Thyroid gland (tissue), 4 donors: ENCODE data around the gene CCDC183. TPM values are rescaled to one million over a fixed set of nuclear protein-coding genes. Genes with fewer than 3 reads are reported as not detected.

Source experiments
- DNase-seq, 2 donors: peaks; one replicate each; pipeline ENCODE4 v3.0.0-alpha.2; 2019
- H3K27ac ChIP-seq, 3 donors: fragments of 200-600 bp; sonication (generic); 1 replicate in 2 of 3; 2 replicates in 1 of 3; pipeline ENCODE4 v1.5.1; 2016 to 2019; ENCODE audit warnings: mild to moderate bottlenecking in 1 of 3, moderate library complexity in 1 of 3
- H3K27me3 ChIP-seq: fragments of 200-600 bp; sonication (generic); one replicate; pipeline ENCODE4 v1.5.1; 2019
- H3K36me3 ChIP-seq, 2 donors: fragments of 200-600 bp; sonication (generic); one replicate each; pipeline ENCODE4 v1.5.1; 2016 to 2019
- H3K4me1 ChIP-seq, 2 donors: fragments of 200-600 bp; sonication (generic); one replicate each; pipeline ENCODE4 v1.5.1; 2017 to 2019
- H3K4me3 ChIP-seq, 3 donors: fragments of 200-600 bp; sonication (generic); replicated peaks in 1 of 3; 1 replicate in 2 of 3; 2 replicates in 1 of 3; pipeline ENCODE4 v1.5.1; 2016; ENCODE audit warnings: mild to moderate bottlenecking in 1 of 3
- H3K9me3 ChIP-seq: fragments of 200-600 bp; sonication (generic); one replicate; pipeline ENCODE4 v1.5.1; 2017
- POLR2A ChIP-seq, 2 donors: fragments of 450-650 bp; IDR thresholded peaks; one replicate each; pipeline ENCODE4 v1.6.1; 2017; ENCODE audit warnings: antibody characterized with exemption in 2 of 2, mild to moderate bottlenecking in 2 of 2, moderate library complexity in 1 of 2
- WGBS, 2 donors: methylation state at CpG; one replicate each; pipeline ENCODE4 v1.1.5; 2017; 5-methylcytosine and 5-hydroxymethylcytosine counted together
- intact Hi-C: fragments of 100-400 bp; cut with DNase I; formaldehyde crosslinking; loops from one replicate; pipeline ENCODE4 v1.15.1; 2023
- total RNA-seq, 4 donors: library from RNA; depleted of rRNA; stranded (reverse); fragments of >200 nt; gene quantifications; one replicate each; pipeline ENCODE4 v1.2.3, GENCODE V29; 2016
- TF ChIP-seq, protein P1 (sequence below), 6 experiments: fragments of 200-600 bp in 3 of 6; fragments of 450-650 bp in 3 of 6; sonication (generic) in 3 of 6; IDR thresholded peaks; one replicate each; pipeline ENCODE4 v1.5.1; 2016 to 2019; ENCODE audit warnings: antibody characterized with exemption in 6 of 6, mild to moderate bottlenecking in 2 of 6, inconsistent platforms in 1 of 6, moderate library complexity in 1 of 6

Gene CCDC183
- total RNA-seq, 4 donors from 2014 or later = 1.3 to 4.6 (median 2.8) TPM

DNA sequence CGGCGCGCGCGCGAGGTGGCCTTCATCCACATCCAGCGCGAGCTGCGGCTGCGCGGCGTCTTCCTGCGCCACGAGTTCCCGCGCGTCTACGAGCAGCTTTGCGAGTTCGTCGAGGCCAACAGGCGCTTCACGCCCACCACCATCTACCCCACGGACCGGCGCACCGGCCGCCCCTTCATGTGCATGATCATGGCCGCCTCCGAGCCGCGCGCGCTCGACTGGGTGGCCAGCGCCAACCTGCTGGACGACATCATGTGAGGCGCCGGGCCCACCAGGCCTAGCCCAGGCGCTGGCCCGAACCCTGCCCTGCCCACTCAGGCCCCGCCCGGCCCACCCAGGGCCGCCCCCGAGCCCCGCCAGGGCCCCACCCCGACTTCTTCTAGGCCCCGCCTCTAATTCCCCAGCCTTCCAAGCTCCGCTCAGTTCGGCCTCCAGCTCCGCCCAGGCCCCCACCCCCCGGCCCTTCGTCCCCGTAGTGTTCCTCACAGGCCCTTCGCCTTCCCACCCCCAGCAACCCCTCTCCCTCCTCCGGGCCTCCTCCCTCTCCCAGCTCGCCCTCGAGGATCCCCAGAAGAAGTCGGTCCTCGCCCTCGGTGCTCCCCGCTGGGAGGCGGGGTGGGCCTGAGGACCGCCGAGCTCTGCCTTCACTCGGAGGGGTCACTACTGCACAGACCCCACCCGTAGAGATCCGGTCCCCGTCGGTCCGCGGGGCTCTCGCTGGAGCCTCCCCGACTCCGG, 51.1 kb downstream of the CCDC183 start:
- TF ChIP-seq POLR2A (IDR thresholded peaks at IDR 0.05) = no peak
- TF ChIP-seq, protein P1, sequence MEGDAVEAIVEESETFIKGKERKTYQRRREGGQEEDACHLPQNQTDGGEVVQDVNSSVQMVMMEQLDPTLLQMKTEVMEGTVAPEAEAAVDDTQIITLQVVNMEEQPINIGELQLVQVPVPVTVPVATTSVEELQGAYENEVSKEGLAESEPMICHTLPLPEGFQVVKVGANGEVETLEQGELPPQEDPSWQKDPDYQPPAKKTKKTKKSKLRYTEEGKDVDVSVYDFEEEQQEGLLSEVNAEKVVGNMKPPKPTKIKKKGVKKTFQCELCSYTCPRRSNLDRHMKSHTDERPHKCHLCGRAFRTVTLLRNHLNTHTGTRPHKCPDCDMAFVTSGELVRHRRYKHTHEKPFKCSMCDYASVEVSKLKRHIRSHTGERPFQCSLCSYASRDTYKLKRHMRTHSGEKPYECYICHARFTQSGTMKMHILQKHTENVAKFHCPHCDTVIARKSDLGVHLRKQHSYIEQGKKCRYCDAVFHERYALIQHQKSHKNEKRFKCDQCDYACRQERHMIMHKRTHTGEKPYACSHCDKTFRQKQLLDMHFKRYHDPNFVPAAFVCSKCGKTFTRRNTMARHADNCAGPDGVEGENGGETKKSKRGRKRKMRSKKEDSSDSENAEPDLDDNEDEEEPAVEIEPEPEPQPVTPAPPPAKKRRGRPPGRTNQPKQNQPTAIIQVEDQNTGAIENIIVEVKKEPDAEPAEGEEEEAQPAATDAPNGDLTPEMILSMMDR (IDR thresholded peaks at IDR 0.05) = no peak
- intact Hi-C loops = loop anchor here (5.0 to 10.0 kb wide), 2 partner anchors 95 to 188 kb away; partner anchors contain the start of genes FBXW5 and FUT7
- Histone ChIP-seq H3K27me3 (no peaks in the 10 kb centered on the region), H3K27ac (peak overlapping the region in 2 of 3 donors; percentile 84 to 88), H3K4me1 (peaks cover 35 to 52% of the 10 kb centered on the region in 2 donors), H3K36me3 (peaks cover 7 to 10% of the 10 kb centered on the region in 2 donors), H3K4me3 (peak overlapping the region in 2 of 3 donors; percentile 54 to 75), H3K9me3 (no peaks in the 10 kb centered on the region)
- 4% methylated on average over 24 of the region's 75 CpGs; no CpG with 5 or more reads in 1 of the 2 donors for WGBS, 2 donors
- peak; percentile 42 to 52 for DNase-seq

DNA sequence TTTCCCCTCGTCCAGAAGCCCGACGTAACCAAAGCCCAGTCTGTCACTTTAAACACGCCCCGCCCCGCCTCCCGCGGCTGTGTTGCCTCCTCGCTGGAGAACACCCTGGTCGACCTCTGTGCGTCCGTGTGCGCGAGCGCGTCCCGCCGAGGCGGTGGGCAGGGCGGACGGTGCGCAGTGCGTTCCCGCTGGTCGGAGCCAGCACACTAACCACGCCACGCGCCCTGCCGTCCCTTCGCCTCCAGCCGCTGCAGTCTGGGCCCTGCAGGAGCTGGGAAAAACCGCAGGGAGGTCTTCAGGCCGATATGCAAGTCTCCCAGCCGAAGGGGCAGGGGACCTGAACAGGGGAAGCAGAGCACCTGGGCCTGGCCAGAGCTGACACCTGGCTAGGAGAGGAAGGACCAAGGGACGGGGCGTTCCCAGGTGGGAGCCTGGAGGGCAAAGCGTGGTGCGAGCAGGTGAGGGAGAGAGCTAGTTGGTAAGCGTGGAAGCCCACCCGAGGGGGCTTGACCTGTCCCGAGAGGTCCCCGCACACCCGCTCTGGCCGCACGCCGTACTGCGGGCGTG, 51.8 kb downstream of the CCDC183 start:
- intact Hi-C loops = loop anchor here (5.0 to 10.0 kb wide), 2 partner anchors 94 to 187 kb away; partner anchors contain the start of genes FBXW5 and FUT7

DNA sequence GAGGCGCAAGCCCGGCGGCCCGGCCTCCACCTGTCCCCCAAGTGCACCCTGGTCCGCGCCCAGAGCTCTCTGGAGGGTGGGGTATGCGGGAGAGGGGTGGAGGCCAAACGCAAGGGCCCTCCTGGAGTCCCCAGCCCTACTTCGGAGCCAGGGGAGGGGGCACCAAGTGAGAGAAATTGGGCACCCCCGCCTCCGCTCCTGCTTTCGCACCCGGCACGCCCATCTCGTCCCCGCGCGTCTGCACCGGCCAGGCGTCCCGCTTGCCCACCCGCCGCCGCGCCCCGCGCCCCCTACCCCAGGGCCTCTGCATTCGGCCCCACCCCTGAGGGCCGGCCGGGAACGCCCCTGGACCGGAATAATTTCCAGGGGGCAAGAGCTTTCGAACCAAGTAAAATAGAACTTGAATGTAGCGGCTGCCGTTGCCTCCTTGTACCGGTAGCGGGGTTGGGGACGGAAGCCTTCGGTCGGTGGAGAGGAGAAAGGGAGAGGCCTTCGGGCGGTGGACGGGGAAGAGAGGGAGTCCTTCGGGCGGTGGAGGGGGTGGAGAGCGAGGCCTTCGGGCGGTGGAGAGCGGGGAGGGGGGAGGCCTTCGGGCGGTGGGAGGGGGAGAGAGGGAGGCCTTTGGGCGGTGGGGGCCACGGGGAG, 52.4 kb downstream of the CCDC183 start:
- DNase-seq = peak; percentile 31 to 54
- Histone ChIP-seq H3K27ac (peak overlapping the region; percentile 79 to 88 (median 84)), H3K36me3 (peaks cover 7 to 10% of the 10 kb centered on the region in 2 donors), H3K4me3 (peak overlapping the region; percentile 54 to 79 (median 75)), H3K27me3 (no peaks in the 10 kb centered on the region), H3K4me1 (peaks cover 23 to 40% of the 10 kb centered on the region in 2 donors), H3K9me3 (no peaks in the 10 kb centered on the region)
- no peak for TF ChIP-seq POLR2A (IDR thresholded peaks at IDR 0.05)
- TF ChIP-seq, protein P1 (IDR thresholded peaks at IDR 0.05) = no peak
- intact Hi-C loops = loop anchor here (5.0 to 10.0 kb wide), 2 partner anchors 94 to 186 kb away; partner anchors contain the start of genes FBXW5 and FUT7
- WGBS, 2 donors = 1 to 3% methylated on average over 30 of the region's 53 CpGs

More for the DNA sequence above, 51.8 kb downstream of the CCDC183 start:
- Histone ChIP-seq H3K27ac (peak overlapping the region; percentile 79 to 88 (median 84)), H3K36me3 (peaks cover 7 to 10% of the 10 kb centered on the region in 2 donors), H3K4me3 (peak overlapping the region; percentile 54 to 79 (median 75)), H3K27me3 (no peaks in the 10 kb centered on the region), H3K9me3 (no peaks in the 10 kb centered on the region), H3K4me1 (peaks cover 29 to 46% of the 10 kb centered on the region in 2 donors)
- peak in 1 of 2 donors; percentile 82 for TF ChIP-seq POLR2A (IDR thresholded peaks at IDR 0.05)
- TF ChIP-seq, protein P1 (IDR thresholded peaks at IDR 0.05) = no peak
- peak; percentile 89 to 91 for DNase-seq
- 1 to 2% methylated on average over 12 to 35 of the region's 48 CpGs for WGBS, 2 donors

DNA sequence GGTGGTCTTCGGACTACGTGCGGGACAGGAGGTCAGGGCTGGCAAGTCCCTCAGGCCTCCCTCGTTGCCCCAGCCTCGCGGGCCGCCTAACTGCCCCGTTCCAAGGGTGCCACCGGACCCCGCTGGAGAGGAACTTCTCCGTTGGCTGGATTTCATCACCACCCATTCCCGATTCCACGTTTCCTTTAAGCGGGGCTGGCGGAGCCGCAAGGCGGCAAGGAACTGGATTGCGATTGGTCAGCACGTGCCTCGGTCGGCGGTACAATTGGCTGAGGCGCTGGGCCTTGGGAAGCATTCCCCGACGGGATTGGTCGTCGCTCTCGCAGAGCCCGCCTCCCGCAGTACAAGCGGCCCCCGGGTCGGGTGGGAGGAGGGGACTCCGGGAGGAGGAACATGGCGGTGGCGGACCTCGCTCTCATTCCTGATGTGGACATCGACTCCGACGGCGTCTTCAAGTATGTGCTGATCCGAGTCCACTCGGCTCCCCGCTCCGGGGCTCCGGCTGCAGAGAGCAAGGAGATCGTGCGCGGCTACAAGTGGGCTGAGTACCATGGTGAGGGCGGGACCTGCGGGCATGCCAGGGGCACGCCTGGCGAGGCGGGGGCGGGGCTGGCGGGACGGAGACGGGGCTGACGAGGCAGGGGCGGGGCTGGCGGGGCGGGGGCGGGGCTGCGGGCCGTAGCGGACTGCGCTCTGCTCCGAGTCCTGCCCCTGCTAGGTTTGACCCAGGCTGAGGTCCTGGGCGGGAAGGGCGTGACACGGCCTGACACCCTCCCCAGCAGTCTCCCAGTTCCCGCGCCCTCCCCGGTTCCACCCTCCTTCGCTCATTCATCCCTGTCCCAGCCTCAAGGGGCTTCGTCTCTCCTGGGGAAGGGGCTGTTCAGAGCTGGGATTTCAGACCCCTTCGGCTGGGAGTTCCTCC, 53.2 kb downstream of the CCDC183 start, which contains the start of gene PHPT1:
Gene PHPT1 (plus strand): TSS at position 372 of the 922 bp plus-strand sequence. CDS start 22 bp downstream, at position 394.
- Histone ChIP-seq H3K27ac (peak within 1 kb of the TSS; percentile 84 to 91 (median 88)), H3K4me3 (peak within 1 kb of the TSS; percentile 54 to 79 (median 75)), H3K4me1 (peaks cover 16 to 32% of the 10 kb centered on the region in 2 donors), H3K9me3 (no peaks in the 10 kb centered on the region), H3K36me3 (peaks cover 7 to 10% of the 10 kb centered on the region in 2 donors), H3K27me3 (no peaks in the 10 kb centered on the region)
- 0 to 1% methylated on average over 8 to 49 of the region's 77 CpGs for WGBS, 2 donors
- DNase-seq = peak; percentile 99
- TF ChIP-seq, protein P1 (IDR thresholded peaks at IDR 0.05) = no peak
- TF ChIP-seq POLR2A (IDR thresholded peaks at IDR 0.05) = peak; percentile 55 to 80
- intact Hi-C loops = loop anchor here (5.0 to 10.0 kb wide), 2 partner anchors 93 to 186 kb away; partner anchors contain the start of genes FBXW5 and FUT7
